Cortex of kidney (tissue), 1 donor: Measurements from ENCODE around the gene ECPAS.
"Not testable (repeated sequence)": the region's sequence is repeated elsewhere in the genome, so short reads cannot be mapped to it uniquely, and the experiment has no call there.

ENCODE experiments used
- DNase-seq: peaks from one replicate; lab custom pipeline; 2025; lab: John Stamatoyannopoulos, UW

Gene ECPAS

DNA sequence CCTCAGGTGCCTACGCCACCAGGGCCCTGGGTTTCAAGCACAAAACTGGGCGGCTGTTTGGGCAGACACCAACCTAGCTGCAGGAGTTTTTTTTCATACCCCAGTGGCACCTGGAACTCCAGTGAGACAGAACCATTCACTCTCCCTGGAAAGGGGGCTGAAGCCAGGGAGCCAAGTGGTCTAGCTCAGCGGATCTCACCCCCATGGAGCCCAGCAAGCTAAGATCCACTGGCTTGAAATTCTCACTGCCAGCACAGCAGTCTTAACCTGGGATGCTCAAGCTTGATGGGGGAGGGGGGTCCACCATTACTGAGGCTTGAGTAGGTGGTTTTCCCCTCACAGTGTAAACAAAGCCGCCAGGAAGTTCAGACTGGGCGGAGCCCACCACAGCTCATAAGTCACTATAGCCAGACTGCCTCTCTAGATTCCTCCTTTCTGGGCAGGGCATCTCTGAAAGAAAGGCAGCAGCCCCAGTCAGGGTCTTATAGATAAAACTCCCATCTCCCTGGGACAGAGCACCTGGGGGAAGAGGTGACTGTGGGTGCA lies 149.8 kb downstream of the ECPAS start:
- not testable (repeated sequence) for DNase-seq

GRCh38 chr9:111330124-111330523 lies 154.1 kb downstream of the ECPAS start, which contains the start of gene OR2K2:
OR2K2 (minus strand) TSS chr9:111330224; CDS start chr9:111328433, 1,791 bp downstream.
- no peak for DNase-seq

- no peak for DNase-seq
Observed at GRCh38 chr9:111320631-111321030, 163.6 kb downstream of the ECPAS start.

GRCh38 chr9:111316796-111317195 lies 167.4 kb downstream of the ECPAS start:
- DNase-seq: no peak
